HUDEP-2 (cell line): ENCODE measurements around the gene CCDC183.
"Not testable (repeated sequence)": the region's sequence is repeated elsewhere in the genome, so short reads cannot be mapped to it uniquely, and the experiment has no call there.

Experiments
- DNase-seq, 76 experiments: peaks; one replicate each; lab custom pipeline; 2025; ENCODE audit not compliant: unreplicated experiment in 76 of 76; lab: John Stamatoyannopoulos, UW

The CCDC183 gene

GRCh38 chr9:136837146-136837855, 41.2 kb downstream of the CCDC183 start:
- no peak for DNase-seq

GRCh38 chr9:136837856-136838277, 41.7 kb downstream of the CCDC183 start:
- DNase-seq: not testable (repeated sequence)

- peak in 3 of 76 experiments; percentile 11 to 25 (median 20) for DNase-seq
These were observed 42.4 kb downstream of the CCDC183 start for GRCh38 chr9:136838314-136839228.

- DNase-seq: no peak
These were observed 43.3 kb downstream of the CCDC183 start for GRCh38 chr9:136839229-136840139.

- DNase-seq: peak in 6 of 76 experiments; percentile 14 to 37 (median 26)
These were observed 44.2 kb downstream of the CCDC183 start for GRCh38 chr9:136840140-136840876.

GRCh38 chr9:136840877-136841645, 44.9 kb downstream of the CCDC183 start:
- DNase-seq: peak in 63 of 76 experiments; percentile 9 to 86 (median 54)

- peak in 1 of 76 experiments; percentile 32 for DNase-seq
These were observed 45.7 kb downstream of the CCDC183 start for GRCh38 chr9:136841646-136842379.

GRCh38 chr9:136842380-136842948, 46.3 kb downstream of the CCDC183 start, which contains the start of gene AJM1:
AJM1 (plus strand) TSS chr9:136842478; CDS start chr9:136844415, 1,937 bp downstream.
- peak in 70 of 76 experiments; percentile 12 to 82 (median 59) for DNase-seq

- DNase-seq: not testable (repeated sequence)
These were observed 47.1 kb downstream of the CCDC183 start for GRCh38 chr9:136843159-136843800.

GRCh38 chr9:136843801-136844740, 47.9 kb downstream of the CCDC183 start:
- peak in 24 of 76 experiments; percentile 5 to 41 (median 18) for DNase-seq

GRCh38 chr9:136844761-136845464, 48.8 kb downstream of the CCDC183 start:
- peak in 3 of 76 experiments; percentile 15 to 20 (median 18) for DNase-seq

- no peak for DNase-seq
These were observed 49.5 kb downstream of the CCDC183 start for GRCh38 chr9:136845465-136846260.

- peak in 1 of 76 experiments; percentile 22 for DNase-seq
These were observed 50.4 kb downstream of the CCDC183 start for GRCh38 chr9:136846376-136847087.
